HepG2 (cell line): ENCODE data around the gene CELF2. TPM values are rescaled to one million over a fixed set of nuclear protein-coding genes. Genes with fewer than 3 reads are reported as not detected.

Experiments used
- ATAC-seq: fragments of 200-7000 bp; cut with Tn5 transposase; 3 replicates; pipeline ENCODE4 v1.9.1; 2020; ENCODE audit warnings: mild to moderate bottlenecking, moderate library complexity
- BruUV-seq: library from RNA; stranded (reverse); fragments of 400-500 nt; replicated peaks from 2 replicates; lab custom pipeline; 2021; lab: Mats Ljungman, UMichigan
- CTCF ChIA-PET: fragments of 300-600 bp; formaldehyde crosslinking; extraction: SDS; loops from one replicate; lab custom pipeline; 2021; ENCODE audit warnings: low total read pairs, inconsistent platforms, low intra/inter-chr PET ratio; lab: Yijun Ruan, JAX
- POLR2A ChIA-PET: fragments of 350-600 bp; sonication (Branson Sonifier 250); formaldehyde crosslinking; loops from one replicate; lab custom pipeline; 2020; ENCODE audit warnings: antibody characterized with exemption, inconsistent platforms; lab: Yijun Ruan, JAX
- DNase-seq: peaks from one replicate; pipeline ENCODE4 v3.0.0-alpha.2; 2015; ENCODE audit warnings: low spot score
- FAIRE-seq: peaks from 3 replicates; lab custom pipeline; 2011; peaks lifted over from hg19 to GRCh38; lab: Jason Lieb, UNC
- H2AFZ ChIP-seq: one replicate; pipeline ENCODE4 v1.6.1; 2011; ENCODE audit warnings: low read length, inconsistent platforms
- H3K27ac ChIP-seq: fragments of 300-600 bp; 3 replicates; pipeline ENCODE4 v1.8.0; 2011; ENCODE audit warnings: mixed run types, mild to moderate bottlenecking, mixed read lengths, low read length, inconsistent platforms; ENCODE audit not compliant: insufficient read depth; ENCODE audit errors: extremely low read length
- H3K27me3 ChIP-seq, 2 experiments: fragments of 200-600 bp in 1 of 2; 2 replicates in 1 of 2; 3 replicates in 1 of 2; pipeline versions ENCODE4 v1.6.0 to v1.8.0; 2011; ENCODE audit warnings: low read length in 2 of 2, mild to moderate bottlenecking in 2 of 2, moderate library complexity in 2 of 2, inconsistent platforms in 1 of 2; ENCODE audit not compliant: insufficient read depth in 2 of 2, control insufficient read depth in 1 of 2
- H3K36me3 ChIP-seq, 2 experiments: fragments of 200-600 bp in 1 of 2; replicated peaks in 1 of 2; 2 replicates in 1 of 2; 3 replicates in 1 of 2; pipeline versions ENCODE4 v1.5.1 to v1.8.0; 2011; ENCODE audit warnings: low read length in 2 of 2, inconsistent platforms in 1 of 2; ENCODE audit not compliant: insufficient read depth in 2 of 2, control insufficient read depth in 1 of 2
- H3K4me1 ChIP-seq: 2 replicates; pipeline ENCODE4 v1.5.1; 2012; ENCODE audit warnings: low read length, inconsistent platforms; ENCODE audit not compliant: insufficient read depth
- H3K4me2 ChIP-seq: 2 replicates; pipeline ENCODE4 v1.6.0; 2011; ENCODE audit warnings: low read depth, low read length, inconsistent platforms
- H3K4me3 ChIP-seq, 3 experiments: fragments of 200-600 bp in 1 of 3; sonication (generic), shearing (Covaris generic) in 1 of 3; replicated peaks in 1 of 3; 2 replicates each; pipeline ENCODE4 v1.5.1; 2011 to 2016; ENCODE audit warnings: low read length in 3 of 3, inconsistent platforms in 2 of 3, low read depth in 2 of 3, mild to moderate bottlenecking in 2 of 3, control low read depth in 1 of 3, mixed read lengths in 1 of 3; ENCODE audit not compliant: insufficient read depth in 1 of 3
- H3K79me2 ChIP-seq: one replicate; pipeline ENCODE4 v1.6.1; 2011; ENCODE audit warnings: low read length, inconsistent platforms; ENCODE audit not compliant: insufficient read depth
- H3K9ac ChIP-seq: 2 replicates; pipeline ENCODE4 v1.6.0; 2011; ENCODE audit warnings: mild to moderate bottlenecking, low read depth, low read length, inconsistent platforms; ENCODE audit not compliant: insufficient read depth
- H3K9me3 ChIP-seq: 2 replicates; pipeline ENCODE4 v1.5.1; 2012; ENCODE audit warnings: mild to moderate bottlenecking, low read length
- H4K20me1 ChIP-seq: 2 replicates; pipeline ENCODE4 v1.6.0; 2011; ENCODE audit warnings: inconsistent platforms, mild to moderate bottlenecking, low read length, moderate library complexity; ENCODE audit not compliant: insufficient read depth
- ARID2 ChIP-seq: sonication (generic); formaldehyde crosslinking; IDR thresholded peaks from 2 replicates; pipeline ENCODE4 v1.8.1; 2022; ENCODE audit warnings: mild to moderate bottlenecking, missing genetic modification reagents, borderline replicate concordance
- ETV5 ChIP-seq: IDR thresholded peaks from 2 replicates; pipeline ENCODE4 v1.6.1; 2018; ENCODE audit warnings: missing biosample characterization, missing genetic modification reagents, inconsistent platforms, borderline replicate concordance
- MAFG ChIP-seq: sonication (generic); formaldehyde crosslinking; IDR thresholded peaks from 2 replicates; pipeline ENCODE4 v1.5.1; 2020; ENCODE audit warnings: mild to moderate bottlenecking, missing genetic modification reagents
- MAZ ChIP-seq, 2 experiments: sonication (generic) in 1 of 2; formaldehyde crosslinking in 1 of 2; IDR thresholded peaks; 2 replicates each; pipeline versions ENCODE4 v1.5.0 to v1.6.1; 2012 to 2020; ENCODE audit warnings: low read depth in 2 of 2, mild to moderate bottlenecking in 2 of 2, borderline replicate concordance in 1 of 2, improper control_type of control experiment in 1 of 2, low read length in 1 of 2, missing genetic modification reagents in 1 of 2, moderate library complexity in 1 of 2
- NFRKB ChIP-seq: fragments of 450-650 bp; IDR thresholded peaks from 2 replicates; pipeline ENCODE4 v1.6.1; 2017
- PBX2 ChIP-seq: IDR thresholded peaks from 2 replicates; pipeline ENCODE4 v1.6.1; 2016; ENCODE audit warnings: control low read depth
- SIX4 ChIP-seq: sonication (generic); formaldehyde crosslinking; IDR thresholded peaks from 2 replicates; pipeline ENCODE4 v1.4.0; 2020; ENCODE audit warnings: missing genetic modification reagents
- SMARCE1 ChIP-seq: fragments of 450-650 bp; IDR thresholded peaks from 2 replicates; pipeline ENCODE4 v1.6.1; 2017; ENCODE audit warnings: borderline replicate concordance
- TARDBP ChIP-seq: sonication (generic); formaldehyde crosslinking; IDR thresholded peaks from 2 replicates; pipeline ENCODE4 v1.8.0; 2022; ENCODE audit warnings: mild to moderate bottlenecking, missing genetic modification reagents
- YY1 ChIP-seq: IDR thresholded peaks from 2 replicates; pipeline ENCODE4 v1.6.1; 2011; ENCODE audit warnings: low read length, low read depth, moderate library complexity, mild to moderate bottlenecking; ENCODE audit not compliant: insufficient read depth, insufficient replicate concordance
- ZMAT3 ChIP-seq: sonication (generic); formaldehyde crosslinking; conservative IDR thresholded peaks from 2 replicates; pipeline ENCODE4 v1.7.0; 2021; ENCODE audit warnings: missing genetic modification reagents
- ZNF383 ChIP-seq: sonication (generic); formaldehyde crosslinking; IDR thresholded peaks from 2 replicates; pipeline ENCODE4 v1.4.0; 2020; ENCODE audit warnings: missing genetic modification reagents, mild to moderate bottlenecking, borderline replicate concordance
- ZNF550 ChIP-seq: sonication (generic); formaldehyde crosslinking; IDR thresholded peaks from 2 replicates; pipeline ENCODE4 v1.4.0; 2020; ENCODE audit warnings: mild to moderate bottlenecking, missing genetic modification reagents, borderline replicate concordance
- ZNF577 ChIP-seq: sonication (generic); formaldehyde crosslinking; IDR thresholded peaks from 2 replicates; pipeline ENCODE4 v1.4.0; 2020; ENCODE audit warnings: mild to moderate bottlenecking, low read depth, missing genetic modification reagents, borderline replicate concordance
- WGBS: methylation state at CpG from one replicate; pipeline ENCODE4 v1.1.6; 2017; ENCODE audit warnings: low lambda C conversion rate; 5-methylcytosine and 5-hydroxymethylcytosine counted together
- in situ Hi-C: cut with HindIII; loops from 2 replicates; pipeline ENCODE4 v1.10.0; 2017; ENCODE audit warnings: low pct_unique_long_range_greater_than_20kb; ENCODE audit not compliant: extremely low pct_ligation_motif_present
- intact Hi-C: fragments of 100-400 bp; cut with micrococcal nuclease; formaldehyde crosslinking; loops from one replicate; pipeline ENCODE4 v1.10.0; 2022; ENCODE audit not compliant: unreplicated experiment
- polyA plus RNA-seq, 8 experiments: library from polyadenylated mRNA; depleted of rRNA in 3 of 8; stranded (reverse) in 7 of 8; unstranded in 1 of 8; fragments of >200 nt; fragmentation: Illumina TruSeq in 4 of 8; extraction: Trizol in 4 of 8; gene quantifications; 2 replicates each; pipeline versions ENCODE4 v1.2.1 to v1.2.3, GENCODE V29; 2011 to 2016; ENCODE audit warnings: low read depth in 4 of 8, missing spikeins in 1 of 8, mixed read lengths in 1 of 8; ENCODE audit not compliant: insufficient read depth in 1 of 8
- total RNA-seq, 5 experiments: library from RNA; depleted of rRNA; stranded (reverse); fragments of >200 nt; fragmentation: Illumina TruSeq; extraction: Trizol; gene quantifications; 2 replicates each; pipeline ENCODE4 v1.2.3, GENCODE V29; 2016; ENCODE audit warnings: low read depth in 1 of 5
- TF ChIP-seq, protein P1 (sequence below), 2 experiments: fragments of 450-650 bp in 1 of 2; sonication (generic) in 1 of 2; formaldehyde crosslinking; IDR thresholded peaks; 2 replicates each; pipeline versions ENCODE4 v1.5.0 to v1.8.0; 2020 to 2022; ENCODE audit warnings: mild to moderate bottlenecking in 1 of 2, missing genetic modification reagents in 1 of 2

The CELF2 gene
- total and polyA plus RNA-seq, 2 of the 13 experiments (the other 11 are each of a cell fraction or from before 2014, with no cell fraction given), result not detected

- CTCF ChIA-PET, result no interaction called here
These were observed 113.5 kb downstream of the CELF2 start for GRCh38 chr10:11131112-11131639.

DNA sequence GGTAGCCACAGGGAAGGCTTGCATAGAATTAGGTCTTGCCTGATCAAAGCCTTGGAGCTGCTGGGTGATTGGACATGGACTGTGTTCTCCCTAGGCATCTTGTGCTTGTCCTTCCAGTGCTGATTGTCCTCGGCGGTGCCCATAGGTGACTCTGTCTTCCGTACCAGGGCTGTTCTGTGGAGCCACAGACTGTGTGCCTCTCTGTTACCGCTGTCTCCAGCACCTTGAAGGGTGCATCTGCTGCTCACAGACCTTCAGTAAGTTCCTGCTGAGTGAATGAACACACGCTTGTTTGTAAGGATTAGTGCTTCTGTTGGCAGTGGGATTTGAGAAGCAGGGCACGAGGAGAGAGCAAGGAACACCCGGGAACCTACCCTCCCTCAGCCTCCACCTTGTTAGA lies 116.7 kb downstream of the CELF2 start:
- DNase-seq (no peak), ATAC-seq (no peak), FAIRE-seq (no peak)
- Histone ChIP-seq H4K20me1 (no peaks in the 10 kb centered on the region), H3K27me3 (peaks cover 7 to 8% of the 10 kb centered on the region in 2 experiments; a peak in 3 of 5 replicates), H3K79me2 (no peaks in the 10 kb centered on the region), H3K4me2 (no peak overlapping the region), H3K36me3 (no peaks in the 10 kb centered on the region), H2AFZ (no peak overlapping the region), H3K4me1 (no peaks in the 10 kb centered on the region), H3K4me3 (no peak overlapping the region), H3K27ac (no peak overlapping the region), H3K9me3 (no peaks in the 10 kb centered on the region), H3K9ac (no peak overlapping the region)
- 19% methylated on average over 5 of the region's 7 CpGs for WGBS
- intact Hi-C loops, result no loop called here
- in situ Hi-C loops, result no loop called here
- CTCF ChIA-PET, result no interaction called here
- POLR2A ChIA-PET, result no interaction called here
- BruUV-seq, result no TSS peak
- no peak for TF ChIP-seq MAZ (IDR thresholded peaks at IDR 0.05; ENCODE audit: borderline replicate concordance, low read depth, low read length)
- no peak for TF ChIP-seq MAZ (CRISPR knock-in tag; IDR thresholded peaks at IDR 0.05; ENCODE audit: low read depth)
- TF ChIP-seq ZNF550 (CRISPR knock-in tag), result no peak
- no peak for TF ChIP-seq SMARCE1
- TF ChIP-seq YY1, result no peak
- TF ChIP-seq ZMAT3, result no peak
- no peak for TF ChIP-seq ZNF383
- no peak for TF ChIP-seq NFRKB
- TF ChIP-seq ZNF577, result no peak
- TF ChIP-seq ARID2 (CRISPR knock-in tag), result no peak
- no peak for TF ChIP-seq PBX2 (CRISPR knock-in tag)

More at GRCh38 chr10:11131112-11131639, 113.5 kb downstream of the CELF2 start:
- no peaks in the 10 kb centered on the region for H4K20me1 ChIP-seq
- DNase-seq, result no peak
- H3K27me3 ChIP-seq, result peaks cover 5 to 6% of the 10 kb centered on the region in 2 experiments; a peak in 1 of 5 replicates
- 7% methylated on average over 7 of the region's 10 CpGs for WGBS
- POLR2A ChIA-PET, result no interaction called here
- H3K4me2 ChIP-seq, result no peak overlapping the region
- ATAC-seq, result no peak
- no peaks in the 10 kb centered on the region for H3K79me2 ChIP-seq
- in situ Hi-C loops, result no loop called here
- no peak overlapping the region for H3K27ac ChIP-seq
- H2AFZ ChIP-seq, result no peak overlapping the region
- H3K4me1 ChIP-seq, result no peaks in the 10 kb centered on the region
- no peak for FAIRE-seq
- BruUV-seq, result no TSS peak
- H3K36me3 ChIP-seq, result no peaks in the 10 kb centered on the region
- no peak overlapping the region for H3K4me3 ChIP-seq
- intact Hi-C loops, result no loop called here
- H3K9me3 ChIP-seq, result no peaks in the 10 kb centered on the region
- TF ChIP-seq, protein P1, sequence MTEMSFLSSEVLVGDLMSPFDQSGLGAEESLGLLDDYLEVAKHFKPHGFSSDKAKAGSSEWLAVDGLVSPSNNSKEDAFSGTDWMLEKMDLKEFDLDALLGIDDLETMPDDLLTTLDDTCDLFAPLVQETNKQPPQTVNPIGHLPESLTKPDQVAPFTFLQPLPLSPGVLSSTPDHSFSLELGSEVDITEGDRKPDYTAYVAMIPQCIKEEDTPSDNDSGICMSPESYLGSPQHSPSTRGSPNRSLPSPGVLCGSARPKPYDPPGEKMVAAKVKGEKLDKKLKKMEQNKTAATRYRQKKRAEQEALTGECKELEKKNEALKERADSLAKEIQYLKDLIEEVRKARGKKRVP (CRISPR knock-in tag; IDR thresholded peaks at IDR 0.05), result no peak
- TF ChIP-seq ETV5 (CRISPR knock-in tag), result no peak
- no peak for TF ChIP-seq MAFG
- TF ChIP-seq TARDBP (CRISPR knock-in tag), result no peak
- no peak for TF ChIP-seq SIX4 (CRISPR knock-in tag)
- H3K9ac ChIP-seq, result no peak overlapping the region
